ENCODE measurements around the gene CLCA2.

- no peak for TF ChIP-seq SIRT6 (IDR thresholded peaks at IDR 0.05; ENCODE audit: low read length)
- TF ChIP-seq, protein P1, sequence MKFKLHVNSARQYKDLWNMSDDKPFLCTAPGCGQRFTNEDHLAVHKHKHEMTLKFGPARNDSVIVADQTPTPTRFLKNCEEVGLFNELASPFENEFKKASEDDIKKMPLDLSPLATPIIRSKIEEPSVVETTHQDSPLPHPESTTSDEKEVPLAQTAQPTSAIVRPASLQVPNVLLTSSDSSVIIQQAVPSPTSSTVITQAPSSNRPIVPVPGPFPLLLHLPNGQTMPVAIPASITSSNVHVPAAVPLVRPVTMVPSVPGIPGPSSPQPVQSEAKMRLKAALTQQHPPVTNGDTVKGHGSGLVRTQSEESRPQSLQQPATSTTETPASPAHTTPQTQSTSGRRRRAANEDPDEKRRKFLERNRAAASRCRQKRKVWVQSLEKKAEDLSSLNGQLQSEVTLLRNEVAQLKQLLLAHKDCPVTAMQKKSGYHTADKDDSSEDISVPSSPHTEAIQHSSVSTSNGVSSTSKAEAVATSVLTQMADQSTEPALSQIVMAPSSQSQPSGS (IDR thresholded peaks at IDR 0.05; ENCODE audit: low read length), result no peak
- TF ChIP-seq JUND (IDR thresholded peaks at IDR 0.05; ENCODE audit: low read length), result no peak
- no peak for TF ChIP-seq BACH1 (IDR thresholded peaks at IDR 0.05; ENCODE audit: low read length)
- no peak for TF ChIP-seq TBP (IDR thresholded peaks at IDR 0.05; ENCODE audit: low read depth, low read length)
- TF ChIP-seq, protein P2, sequence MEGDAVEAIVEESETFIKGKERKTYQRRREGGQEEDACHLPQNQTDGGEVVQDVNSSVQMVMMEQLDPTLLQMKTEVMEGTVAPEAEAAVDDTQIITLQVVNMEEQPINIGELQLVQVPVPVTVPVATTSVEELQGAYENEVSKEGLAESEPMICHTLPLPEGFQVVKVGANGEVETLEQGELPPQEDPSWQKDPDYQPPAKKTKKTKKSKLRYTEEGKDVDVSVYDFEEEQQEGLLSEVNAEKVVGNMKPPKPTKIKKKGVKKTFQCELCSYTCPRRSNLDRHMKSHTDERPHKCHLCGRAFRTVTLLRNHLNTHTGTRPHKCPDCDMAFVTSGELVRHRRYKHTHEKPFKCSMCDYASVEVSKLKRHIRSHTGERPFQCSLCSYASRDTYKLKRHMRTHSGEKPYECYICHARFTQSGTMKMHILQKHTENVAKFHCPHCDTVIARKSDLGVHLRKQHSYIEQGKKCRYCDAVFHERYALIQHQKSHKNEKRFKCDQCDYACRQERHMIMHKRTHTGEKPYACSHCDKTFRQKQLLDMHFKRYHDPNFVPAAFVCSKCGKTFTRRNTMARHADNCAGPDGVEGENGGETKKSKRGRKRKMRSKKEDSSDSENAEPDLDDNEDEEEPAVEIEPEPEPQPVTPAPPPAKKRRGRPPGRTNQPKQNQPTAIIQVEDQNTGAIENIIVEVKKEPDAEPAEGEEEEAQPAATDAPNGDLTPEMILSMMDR (IDR thresholded peaks at IDR 0.05; ENCODE audit: control extremely low read depth in 1 of 3, insufficient read depth in 1 of 3, low read depth in 1 of 3, low read length in 3 of 3), result no peak
- no peak for TF ChIP-seq POLR2A (IDR thresholded peaks at IDR 0.05; ENCODE audit: control extremely low read depth in 1 of 2, low read depth in 2 of 2, low read length in 2 of 2)
- no peak for TF ChIP-seq HDAC6 (IDR thresholded peaks at IDR 0.05; ENCODE audit: low read depth, low read length)
- no peak for TF ChIP-seq EP300 (IDR thresholded peaks at IDR 0.05; ENCODE audit: borderline replicate concordance in 1 of 2, low read depth in 2 of 2, low read length in 2 of 2)
- TF ChIP-seq HDAC2 (IDR thresholded peaks at IDR 0.05; ENCODE audit: borderline replicate concordance in 1 of 2, low read depth in 2 of 2, low read length in 2 of 2), result no peak
- TF ChIP-seq ATF3 (IDR thresholded peaks at IDR 0.05; ENCODE audit: insufficient read depth, low read depth, low read length), result no peak
- no peak for TF ChIP-seq CBX8 (IDR thresholded peaks at IDR 0.05; ENCODE audit: borderline replicate concordance, low read depth, low read length)
- no peak for TF ChIP-seq MAX (IDR thresholded peaks at IDR 0.05)
These were observed 34.7 kb upstream of the CLCA2 start for GRCh38 chr1:86389307-86389706.

All from H1 (cell line).